Astrocyte (in vitro differentiated cells and primary cell): Measurements from ENCODE around the gene SPTAN1. TPM values are rescaled to one million over a fixed set of nuclear protein-coding genes. Genes with fewer than 3 reads are reported as not detected.
"Not testable (repeated sequence)": the region's sequence is repeated elsewhere in the genome, so short reads cannot be mapped to it uniquely, and the experiment has no call there.

Experiments
- DNase-seq: peaks from one replicate; pipeline ENCODE4 v3.0.0-alpha.2; 2010; ENCODE audit warnings: low read depth
- FAIRE-seq: peaks from 2 replicates; lab custom pipeline; 2011; peaks lifted over from hg19 to GRCh38; lab: Jason Lieb, UNC
- H2AFZ ChIP-seq: 2 replicates; pipeline ENCODE4 v1.6.0; 2012; ENCODE audit warnings: low read depth, low read length, inconsistent platforms
- H3K27ac ChIP-seq: 2 replicates; pipeline ENCODE4 v1.5.1; 2011; ENCODE audit warnings: low read depth, low read length, inconsistent platforms
- H3K27me3 ChIP-seq: 2 replicates; pipeline ENCODE4 v1.6.0; 2011; ENCODE audit warnings: low read length, inconsistent platforms; ENCODE audit not compliant: insufficient read depth
- H3K36me3 ChIP-seq: 2 replicates; pipeline ENCODE4 v1.5.1; 2011; ENCODE audit warnings: low read length, inconsistent platforms; ENCODE audit not compliant: insufficient read depth
- H3K4me1 ChIP-seq: 2 replicates; pipeline ENCODE4 v1.5.1; 2011; ENCODE audit warnings: low read length, inconsistent platforms; ENCODE audit not compliant: insufficient read depth
- H3K4me2 ChIP-seq: 2 replicates; pipeline ENCODE4 v1.6.0; 2012; ENCODE audit warnings: low read length, inconsistent platforms
- H3K4me3 ChIP-seq: 2 replicates; pipeline ENCODE4 v1.5.1; 2011; ENCODE audit warnings: low read depth, mild to moderate bottlenecking, low read length, inconsistent platforms; ENCODE audit not compliant: insufficient read depth
- H3K79me2 ChIP-seq: 2 replicates; pipeline ENCODE4 v1.6.0; 2012; ENCODE audit warnings: mild to moderate bottlenecking, low read length, inconsistent platforms; ENCODE audit not compliant: insufficient read depth
- H3K9ac ChIP-seq: 2 replicates; pipeline ENCODE4 v1.6.0; 2012; ENCODE audit warnings: mild to moderate bottlenecking, low read length, inconsistent platforms
- H3K9me3 ChIP-seq: 2 replicates; pipeline ENCODE4 v1.5.1; 2012; ENCODE audit warnings: low read depth, mild to moderate bottlenecking, low read length, inconsistent platforms; ENCODE audit not compliant: insufficient read depth
- H4K20me1 ChIP-seq: 2 replicates; pipeline ENCODE4 v1.6.0; 2012; ENCODE audit warnings: low read length, inconsistent platforms; ENCODE audit not compliant: insufficient read depth
- H3K27ac Mint-ChIP-seq: one replicate; pipeline ENCODE4 v1.8.0; 2021; ENCODE audit warnings: mild to moderate bottlenecking, mixed read lengths; ENCODE audit not compliant: unreplicated experiment
- H3K27me3 Mint-ChIP-seq: one replicate; pipeline ENCODE4 v1.8.0; 2021; ENCODE audit warnings: low read depth, mixed read lengths; ENCODE audit not compliant: unreplicated experiment
- H3K36me3 Mint-ChIP-seq: one replicate; pipeline ENCODE4 v1.8.0; 2021; ENCODE audit warnings: low read depth, mixed read lengths; ENCODE audit not compliant: unreplicated experiment
- H3K4me1 Mint-ChIP-seq: one replicate; pipeline ENCODE4 v1.8.0; 2021; ENCODE audit warnings: low read depth, mixed read lengths; ENCODE audit not compliant: unreplicated experiment
- H3K4me3 Mint-ChIP-seq: one replicate; pipeline ENCODE4 v1.8.0; 2021; ENCODE audit warnings: mild to moderate bottlenecking, moderate library complexity, mixed read lengths; ENCODE audit not compliant: unreplicated experiment
- H3K9me3 Mint-ChIP-seq: one replicate; pipeline ENCODE4 v1.8.0; 2021; ENCODE audit warnings: mild to moderate bottlenecking, mixed read lengths; ENCODE audit not compliant: unreplicated experiment
- CTCF ChIP-seq: IDR thresholded peaks from 2 replicates; pipeline ENCODE4 v1.5.1; 2011; ENCODE audit warnings: low read depth, mild to moderate bottlenecking, inconsistent platforms, low read length, moderate library complexity; ENCODE audit not compliant: insufficient read depth
- EZH2 ChIP-seq: IDR thresholded peaks from 2 replicates; pipeline ENCODE4 v1.6.1; 2012; ENCODE audit warnings: mild to moderate bottlenecking, low read length, inconsistent platforms; ENCODE audit not compliant: insufficient read depth
- total RNA-seq: library from RNA; stranded (reverse); gene quantifications from 2 replicates; pipeline ENCODE4 v1.2.1, GENCODE V29; 2021

Gene SPTAN1
- total RNA-seq, 1 donor from 2014 or later = 604 TPM

- peak overlapping the region; percentile 85 for H3K4me3 Mint-ChIP-seq
- no peaks in the 10 kb centered on the region for H3K27me3 Mint-ChIP-seq
- no peak for TF ChIP-seq EZH2
- TF ChIP-seq CTCF = no peak
- peaks cover 2% of the 10 kb centered on the region for H3K36me3 Mint-ChIP-seq
- no peak for FAIRE-seq
- no peaks in the 10 kb centered on the region for H3K9me3 Mint-ChIP-seq
- H3K4me1 Mint-ChIP-seq = no peaks in the 10 kb centered on the region
- peaks cover 6% of the 10 kb centered on the region for H3K79me2 ChIP-seq
- no peak for DNase-seq
- no peaks in the 10 kb centered on the region for H3K9me3 ChIP-seq
- peak overlapping the region; percentile 100 for H2AFZ ChIP-seq
- peak overlapping the region; percentile 100 for H3K27ac Mint-ChIP-seq
- no peaks in the 10 kb centered on the region for H3K4me1 ChIP-seq
- no peaks in the 10 kb centered on the region for H3K36me3 ChIP-seq
- H4K20me1 ChIP-seq = no peaks in the 10 kb centered on the region
- no peaks in the 10 kb centered on the region for H3K27me3 ChIP-seq
- H3K4me2 ChIP-seq = peak overlapping the region; percentile 100
- H3K27ac ChIP-seq = peak overlapping the region; percentile 100
- no peak overlapping the region for H3K4me3 ChIP-seq
- H3K9ac ChIP-seq = peak overlapping the region; percentile 98
Measured at GRCh38 chr9:128657344-128657704, 104.9 kb downstream of the SPTAN1 start.

- no peaks in the 10 kb centered on the region for H3K36me3 ChIP-seq
- H3K4me1 ChIP-seq = no peaks in the 10 kb centered on the region
- H3K4me3 ChIP-seq = no peak overlapping the region
- no peak overlapping the region for H2AFZ ChIP-seq
- Mint-ChIP-seq H3K27me3 (no peaks in the 10 kb centered on the region), H3K4me3 (no peak overlapping the region), H3K9me3 (no peaks in the 10 kb centered on the region), H3K36me3 (peaks cover 2% of the 10 kb centered on the region), H3K27ac (peak overlapping the region; percentile 100), H3K4me1 (no peaks in the 10 kb centered on the region)
- TF ChIP-seq CTCF (no peak), EZH2 (no peak)
- FAIRE-seq = no peak
- no peaks in the 10 kb centered on the region for H3K27me3 ChIP-seq
- DNase-seq = no peak
- H3K9me3 ChIP-seq = no peaks in the 10 kb centered on the region
- no peak overlapping the region for H3K4me2 ChIP-seq
- H3K9ac ChIP-seq = no peak overlapping the region
- H3K79me2 ChIP-seq = peaks cover 6% of the 10 kb centered on the region
- no peak overlapping the region for H3K27ac ChIP-seq
- H4K20me1 ChIP-seq = no peaks in the 10 kb centered on the region
Measured at GRCh38 chr9:128657796-128658195, 105.4 kb downstream of the SPTAN1 start.

- not testable (repeated sequence) for H3K27me3 ChIP-seq, H3K36me3 Mint-ChIP-seq, H3K4me1 ChIP-seq, H3K27ac Mint-ChIP-seq, H3K79me2 ChIP-seq, H3K9ac ChIP-seq, H3K9me3 Mint-ChIP-seq, H4K20me1 ChIP-seq, H2AFZ ChIP-seq, H3K4me3 ChIP-seq, H3K4me1 Mint-ChIP-seq, H3K4me3 Mint-ChIP-seq, H3K9me3 ChIP-seq, H3K27me3 Mint-ChIP-seq, H3K36me3 ChIP-seq, H3K27ac ChIP-seq, FAIRE-seq, H3K4me2 ChIP-seq
- peak; percentile 11 for DNase-seq
Measured at GRCh38 chr9:128666481-128666941, 114.1 kb downstream of the SPTAN1 start.
